ENCODE measurements around the gene BTRC. TPM values are rescaled to one million over a fixed set of nuclear protein-coding genes. Genes with fewer than 3 reads are reported as not detected.

BTRC gene
- total and polyA plus RNA-seq, 2 donors (not counting 3 experiments of a cell fraction or from before 2014, with no cell fraction given): 11.6 to 18.5 TPM

GRCh38 chr10:101428036-101428435 lies 74.1 kb downstream of the BTRC start:
- BruUV-seq (replicated peaks): no TSS peak
- intact Hi-C loops (cut with micrococcal nuclease): no loop called here

More at GRCh38 chr10:101428036-101428435, 74.1 kb downstream of the BTRC start:
- H4K20me1 ChIP-seq (replicated peaks; ENCODE audit: control insufficient read depth, extremely low read depth, insufficient read depth, low read length): no peaks in the 10 kb centered on the region
- no peak overlapping the region for H3K27ac ChIP-seq (ENCODE audit: insufficient read depth, low read depth, low read length)
- no peaks in the 10 kb centered on the region for H3K27me3 ChIP-seq (ENCODE audit: control insufficient read depth in 2 of 2, insufficient read depth in 2 of 2, low read length in 2 of 2)
- H3K79me2 ChIP-seq (ENCODE audit: control insufficient read depth, insufficient read depth, low read length): no peaks in the 10 kb centered on the region
- no peaks in the 10 kb centered on the region for H3K36me3 ChIP-seq (ENCODE audit: control insufficient read depth in 2 of 2, extremely low read depth in 1 of 2, insufficient read depth in 2 of 2, low read length in 2 of 2)
- no peak for DNase-seq (ENCODE audit: low read depth, low spot score)
- H3K9me1 ChIP-seq (replicated peaks; ENCODE audit: control insufficient read depth, extremely low read depth, insufficient read depth, low read length): no peaks in the 10 kb centered on the region
- dilution Hi-C loops (cut with MboI; ENCODE audit: extremely low pct_ligation_motif_present, low sequenced_read_pairs): no loop called here
- no peak overlapping the region for H2AFZ ChIP-seq (ENCODE audit: low read depth, low read length)
- no peak overlapping the region for H3K9ac ChIP-seq (replicated peaks; ENCODE audit: extremely low read depth, insufficient read depth, low read length)
- no peak for TF ChIP-seq MYC (IDR thresholded peaks at IDR 0.05; ENCODE audit: low read depth, low read length)
- no peak for TF ChIP-seq CTCF (IDR thresholded peaks at IDR 0.05; ENCODE audit: extremely low read depth in 1 of 2, insufficient read depth in 1 of 2, low read depth in 1 of 2, low read length in 2 of 2)
- TF ChIP-seq POLR2AphosphoS5 (IDR thresholded peaks at IDR 0.05; ENCODE audit: insufficient read depth, low read depth, low read length): no peak
- TF ChIP-seq GATA2 (IDR thresholded peaks at IDR 0.05; ENCODE audit: insufficient read depth, insufficient read length, low read depth, low read length): no peak
- no peak for TF ChIP-seq POLR2A (IDR thresholded peaks at IDR 0.05; ENCODE audit: low read depth, low read length)
- H3K4me3 ChIP-seq (replicated peaks in 1 of 3; ENCODE audit: insufficient read depth in 1 of 3, low read depth in 1 of 3, low read length in 3 of 3): no peak overlapping the region
- CTCF ChIA-PET: interaction anchor here (1.0 to 1.5 kb wide), 3 partner anchors 16 to 39 kb away, joined by 3 to 5 read pairs (median 4); no protein-coding TSS in a partner anchor
- H3K4me2 ChIP-seq (ENCODE audit: insufficient read depth, low read length): no peak overlapping the region
- H3K9me3 ChIP-seq (replicated peaks; ENCODE audit: control insufficient read depth, insufficient read depth, low read length): no peaks in the 10 kb centered on the region
- H3K4me1 ChIP-seq (ENCODE audit: control insufficient read depth, extremely low read depth, insufficient read depth, low read length): no peaks in the 10 kb centered on the region
- FAIRE-seq: no peak
- POLR2A ChIA-PET: no interaction called here
